ENCODE data around the gene EBLN2. TPM values are rescaled to one million over a fixed set of nuclear protein-coding genes. Genes with fewer than 3 reads are reported as not detected.
A peak's percentile ranks its signal among the peaks of the same experiment; 100 is the strongest.

EBLN2 gene
- total and polyA plus RNA-seq, 9 of the 15 experiments (the other 6 are each of a cell fraction or from before 2014, with no cell fraction given): 0.39 to 4.6 (median 2.2) TPM

DNA sequence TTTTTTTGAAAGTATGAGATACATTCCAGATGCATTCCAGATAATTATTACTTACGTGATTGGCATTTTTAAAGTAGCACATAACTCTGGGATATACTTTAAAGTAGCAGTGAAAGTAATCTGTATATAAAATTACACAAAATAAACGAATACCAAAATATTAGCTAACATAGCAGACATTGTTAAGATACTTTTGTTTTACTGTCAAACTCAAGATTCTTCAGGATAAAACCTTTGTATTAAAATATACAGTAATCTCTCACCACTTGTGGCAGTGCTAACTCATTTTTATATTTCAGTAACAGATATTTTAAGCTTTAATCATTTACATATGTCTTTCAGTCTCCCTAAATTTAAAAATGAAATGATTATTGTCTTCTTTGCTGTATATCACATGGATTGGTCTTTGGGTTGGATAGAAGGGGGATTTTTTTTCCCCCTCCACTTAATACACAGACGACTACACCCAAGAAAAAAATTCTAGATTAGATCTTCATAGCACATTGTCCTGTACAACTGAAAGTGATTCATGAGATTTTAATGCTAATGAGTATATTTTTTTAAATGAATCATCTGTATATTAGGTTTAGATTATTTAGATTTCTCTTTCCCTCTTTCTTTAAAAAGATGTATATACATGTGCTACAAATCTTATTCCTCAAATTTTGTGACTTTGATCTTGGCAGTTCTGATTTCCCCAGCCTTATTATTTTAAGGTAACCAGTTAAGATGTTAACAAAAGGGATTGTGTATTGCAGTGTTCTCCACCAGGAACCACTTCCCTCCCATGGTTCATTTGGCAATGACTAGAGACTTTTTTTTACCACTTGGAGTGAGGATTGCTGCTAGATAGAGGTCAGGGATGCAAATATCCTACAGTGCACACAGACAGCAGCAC is 24.5 kb upstream of the EBLN2 start:
- Histone ChIP-seq H3K27me3 (ENCODE audit: control insufficient read depth in 2 of 2, insufficient read depth in 2 of 2, low read length in 2 of 2) (no peaks in the 10 kb centered on the region), H3K4me2 (ENCODE audit: insufficient read depth, low read length) (no peak overlapping the region), H2AFZ (ENCODE audit: low read depth, low read length) (no peak overlapping the region), H3K4me1 (replicated peaks in 1 of 2; ENCODE audit: control insufficient read depth in 2 of 2, insufficient read depth in 2 of 2, low read length in 2 of 2) (peaks cover 0 to 4% of the 10 kb centered on the region in 2 experiments; a peak in 2 of 5 replicates), H3K9ac (ENCODE audit: insufficient read depth in 1 of 2, low read depth in 2 of 2, low read length in 2 of 2) (no peak overlapping the region), H3K27ac (ENCODE audit: extremely low read depth, low read depth, low read length) (no peak overlapping the region; the same call in 2 of the 3 replicates), H3K36me3 (ENCODE audit: control insufficient read depth, insufficient read depth, low read length) (no peaks in the 10 kb centered on the region; the same call in 2 of the 3 replicates), H4K20me1 (replicated peaks; ENCODE audit: control insufficient read depth, insufficient read depth, low read length) (peaks cover 33% of the 10 kb centered on the region), H3K4me3 (no peak overlapping the region), H3K79me2 (ENCODE audit: control insufficient read depth, insufficient read depth, low read length) (peaks cover 100% of the 10 kb centered on the region), H3K9me1 (ENCODE audit: control insufficient read depth, insufficient read depth, low read length) (no peaks in the 10 kb centered on the region), H3K9me3 (replicated peaks; ENCODE audit: control insufficient read depth, insufficient read depth, low read depth, low read length) (no peaks in the 10 kb centered on the region)
- TF ChIP-seq, protein P1, sequence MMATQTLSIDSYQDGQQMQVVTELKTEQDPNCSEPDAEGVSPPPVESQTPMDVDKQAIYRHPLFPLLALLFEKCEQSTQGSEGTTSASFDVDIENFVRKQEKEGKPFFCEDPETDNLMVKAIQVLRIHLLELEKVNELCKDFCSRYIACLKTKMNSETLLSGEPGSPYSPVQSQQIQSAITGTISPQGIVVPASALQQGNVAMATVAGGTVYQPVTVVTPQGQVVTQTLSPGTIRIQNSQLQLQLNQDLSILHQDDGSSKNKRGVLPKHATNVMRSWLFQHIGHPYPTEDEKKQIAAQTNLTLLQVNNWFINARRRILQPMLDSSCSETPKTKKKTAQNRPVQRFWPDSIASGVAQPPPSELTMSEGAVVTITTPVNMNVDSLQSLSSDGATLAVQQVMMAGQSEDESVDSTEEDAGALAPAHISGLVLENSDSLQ (IDR thresholded peaks at IDR 0.05): peak; percentile 77
- TF ChIP-seq MEIS2 (IDR thresholded peaks at IDR 0.05; ENCODE audit: partially characterized antibody): peak; percentile 70
- TF ChIP-seq TFAM (CRISPR knock-in tag; conservative IDR thresholded peaks at IDR 0.05): no peak
- TF ChIP-seq, protein P2, sequence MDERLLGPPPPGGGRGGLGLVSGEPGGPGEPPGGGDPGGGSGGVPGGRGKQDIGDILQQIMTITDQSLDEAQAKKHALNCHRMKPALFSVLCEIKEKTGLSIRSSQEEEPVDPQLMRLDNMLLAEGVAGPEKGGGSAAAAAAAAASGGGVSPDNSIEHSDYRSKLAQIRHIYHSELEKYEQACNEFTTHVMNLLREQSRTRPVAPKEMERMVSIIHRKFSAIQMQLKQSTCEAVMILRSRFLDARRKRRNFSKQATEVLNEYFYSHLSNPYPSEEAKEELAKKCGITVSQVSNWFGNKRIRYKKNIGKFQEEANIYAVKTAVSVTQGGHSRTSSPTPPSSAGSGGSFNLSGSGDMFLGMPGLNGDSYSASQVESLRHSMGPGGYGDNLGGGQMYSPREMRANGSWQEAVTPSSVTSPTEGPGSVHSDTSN (CRISPR knock-in tag; IDR thresholded peaks at IDR 0.05; ENCODE audit: low read depth): no peak
- TF ChIP-seq, protein P2 (tag; conservative IDR thresholded peaks at IDR 0.05; ENCODE audit: low read depth): peak; percentile 60
- TF ChIP-seq NEUROD1 (IDR thresholded peaks at IDR 0.05; ENCODE audit: borderline replicate concordance, low read depth, low read length, partially characterized antibody): no peak
- intact Hi-C loops (cut with micrococcal nuclease) (no loop called here), in situ Hi-C loops (cut with MboI) (no loop called here)
- FAIRE-seq (no peak), ATAC-seq (peak; percentile 58; the same call in 2 of the 3 replicates), DNase-seq (ENCODE audit: extremely low read depth in 1 of 4, low spot score in 3 of 4) (peak in 1 of 4 experiments; percentile 10)
- no TSS peak for BruUV-seq (replicated peaks)
- WGBS (ENCODE audit: insufficient coverage, low coverage, missing lambda C conversion rate): 43% methylated on average over 3 of the region's 3 CpGs
- ChIA-PET CTCF (ENCODE audit: low intra/inter-chr PET ratio) (no interaction called here), POLR2A (interaction anchor here (0.6 kb wide), 1 partner anchor 556 kb away, joined by 3 read pairs; no protein-coding TSS in a partner anchor)

All from K562 (cell line).